CD8-positive, alpha-beta memory T cell (primary cell): ENCODE data around the gene PARL. TPM values are rescaled to one million over a fixed set of nuclear protein-coding genes. Genes with fewer than 3 reads are reported as not detected.

Source experiments
- CTCF ChIA-PET: fragments of 350-600 bp; sonication (Branson Sonifier 250); formaldehyde crosslinking; loops from one replicate; lab custom pipeline; 2021; ENCODE audit warnings: antibody characterized with exemption; lab: Charles Lee
- POLR2A ChIA-PET: fragments of 350-600 bp; sonication (Branson Sonifier 250); formaldehyde crosslinking; loops from one replicate; lab custom pipeline; 2021; ENCODE audit warnings: antibody characterized with exemption; lab: Charles Lee
- DNase-seq, 5 donors: peaks; one replicate each; pipeline versions ENCODE4 v3.0.0 to v3.0.0-alpha.2; 2020 to 2022; ENCODE audit warnings: mixed read lengths in 1 of 5
- H3K27ac ChIP-seq: one replicate; pipeline ENCODE4 v1.7.0; 2013; ENCODE audit warnings: low read depth, mild to moderate bottlenecking, low read length, moderate library complexity
- H3K27me3 ChIP-seq: 2 replicates; pipeline ENCODE4 v1.7.0; 2013; ENCODE audit warnings: low read length, mild to moderate bottlenecking; ENCODE audit not compliant: insufficient read depth, poor library complexity, severe bottlenecking
- H3K36me3 ChIP-seq: 2 replicates; pipeline ENCODE4 v1.7.0; 2013; ENCODE audit warnings: mild to moderate bottlenecking, low read length, moderate library complexity; ENCODE audit not compliant: insufficient read depth
- H3K4me1 ChIP-seq: 2 replicates; pipeline ENCODE4 v1.7.0; 2013; ENCODE audit warnings: mild to moderate bottlenecking, low read length, moderate library complexity; ENCODE audit not compliant: insufficient read depth
- H3K4me3 ChIP-seq: 2 replicates; pipeline ENCODE4 v1.7.0; 2013; ENCODE audit warnings: mild to moderate bottlenecking, low read length
- H3K9me3 ChIP-seq: 2 replicates; pipeline ENCODE4 v1.7.0; 2013; ENCODE audit warnings: mild to moderate bottlenecking, low read length
- H3K27ac Mint-ChIP-seq, 8 donors: one replicate each; pipeline ENCODE4 v1.8.0; 2020 to 2021; ENCODE audit warnings: mixed read lengths in 8 of 8, mild to moderate bottlenecking in 6 of 8, inconsistent platforms in 3 of 8, moderate library complexity in 3 of 8
- H3K27me3 Mint-ChIP-seq, 2 donors: one replicate each; pipeline ENCODE4 v1.8.0; 2020 to 2021; ENCODE audit warnings: mixed read lengths in 2 of 2, mild to moderate bottlenecking in 1 of 2, moderate library complexity in 1 of 2
- H3K36me3 Mint-ChIP-seq, 3 donors: one replicate each; pipeline ENCODE4 v1.8.0; 2020 to 2021; ENCODE audit warnings: mixed read lengths in 3 of 3, inconsistent platforms in 1 of 3, mild to moderate bottlenecking in 1 of 3
- H3K4me1 Mint-ChIP-seq, 3 donors: one replicate each; pipeline ENCODE4 v1.8.0; 2020 to 2021; ENCODE audit warnings: mixed read lengths in 3 of 3, inconsistent platforms in 1 of 3, mild to moderate bottlenecking in 1 of 3
- H3K4me3 Mint-ChIP-seq, 7 donors: one replicate each; pipeline ENCODE4 v1.8.0; 2020 to 2021; ENCODE audit warnings: mixed read lengths in 7 of 7, mild to moderate bottlenecking in 6 of 7, moderate library complexity in 4 of 7, inconsistent platforms in 2 of 7
- H3K9me3 Mint-ChIP-seq, 5 donors: one replicate each; pipeline ENCODE4 v1.8.0; 2020 to 2022; ENCODE audit warnings: mixed read lengths in 5 of 5, mild to moderate bottlenecking in 3 of 5, moderate library complexity in 2 of 5, inconsistent platforms in 1 of 5
- polyA plus RNA-seq: library from polyadenylated mRNA; unstranded; fragments of 300-500 nt; fragmentation: Illumina TruSeq; gene quantifications from one replicate; pipeline ENCODE4 v1.2.3, GENCODE V29; 2021
- total RNA-seq, 2 experiments: library from RNA; stranded (reverse); gene quantifications; one replicate each; pipeline ENCODE4 v1.2.3, GENCODE V29; 2021

The PARL gene
- total and polyA plus RNA-seq, 3 experiments from 2014 or later = 93.4 to 98.1 (median 95.9) TPM

DNA sequence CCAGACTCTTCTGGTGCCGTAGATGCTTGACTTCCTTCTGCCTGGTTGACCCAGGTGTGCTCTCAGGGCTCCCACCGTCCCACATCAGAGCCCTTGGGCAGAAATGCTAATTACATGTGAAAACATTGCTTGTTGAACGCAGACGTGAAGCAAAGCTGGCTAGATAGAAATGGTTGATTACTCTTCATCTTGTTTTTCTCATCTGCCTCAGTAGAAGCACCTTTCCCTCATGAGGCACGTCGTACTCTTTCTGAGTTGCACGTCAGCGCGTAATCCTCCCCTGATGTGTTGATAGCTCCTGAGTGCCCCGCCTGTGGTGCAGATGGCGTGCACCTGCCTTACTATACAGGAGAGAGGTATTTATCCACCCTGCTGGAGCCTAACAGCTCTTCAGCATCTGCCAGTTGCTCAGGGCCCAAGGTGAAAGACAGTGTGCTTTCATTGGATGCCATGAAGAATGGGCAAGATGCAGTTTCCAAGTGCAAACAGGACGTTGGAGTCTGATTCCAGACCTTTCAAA, 77.4 kb downstream of the PARL start:
- POLR2A ChIA-PET = no interaction called here
- H3K27me3 Mint-ChIP-seq = peaks cover 0 to 1% of the 10 kb centered on the region in 2 donors

GRCh38 chr3:183802989-183803388, 81.7 kb downstream of the PARL start:
- Mint-ChIP-seq H3K9me3 (no peaks in the 10 kb centered on the region), H3K27ac (no peak overlapping the region), H3K4me3 (no peak overlapping the region), H3K36me3 (peaks cover 12 to 89% (median 41%) of the 10 kb centered on the region in 3 donors), H3K4me1 (no peaks in the 10 kb centered on the region), H3K27me3 (no peaks in the 10 kb centered on the region)
- no peaks in the 10 kb centered on the region for H3K27me3 ChIP-seq
- H3K36me3 ChIP-seq = peaks cover 64% of the 10 kb centered on the region
- H3K27ac ChIP-seq = no peak overlapping the region
- ChIA-PET POLR2A (no interaction called here), CTCF (interaction anchor here (1.1 kb wide), 1 partner anchor 14 kb away, joined by 3 read pairs; no protein-coding TSS in a partner anchor)
- DNase-seq = no peak
- H3K4me1 ChIP-seq = no peaks in the 10 kb centered on the region
- H3K9me3 ChIP-seq = no peaks in the 10 kb centered on the region
- H3K4me3 ChIP-seq = no peak overlapping the region

More for the DNA sequence above, 77.4 kb downstream of the PARL start:
- H3K4me3 ChIP-seq = no peak overlapping the region
- Mint-ChIP-seq H3K36me3 (peaks cover 5 to 86% (median 36%) of the 10 kb centered on the region in 3 donors), H3K27ac (peak overlapping the region in 2 of 8 donors; percentile 15 to 23), H3K4me3 (no peak overlapping the region), H3K4me1 (no peaks in the 10 kb centered on the region), H3K9me3 (no peaks in the 10 kb centered on the region)
- no peak overlapping the region for H3K27ac ChIP-seq
- CTCF ChIA-PET = no interaction called here
- H3K9me3 ChIP-seq = no peaks in the 10 kb centered on the region
- no peak for DNase-seq
- no peaks in the 10 kb centered on the region for H3K4me1 ChIP-seq
- peaks cover 35% of the 10 kb centered on the region for H3K36me3 ChIP-seq
- no peaks in the 10 kb centered on the region for H3K27me3 ChIP-seq

DNA sequence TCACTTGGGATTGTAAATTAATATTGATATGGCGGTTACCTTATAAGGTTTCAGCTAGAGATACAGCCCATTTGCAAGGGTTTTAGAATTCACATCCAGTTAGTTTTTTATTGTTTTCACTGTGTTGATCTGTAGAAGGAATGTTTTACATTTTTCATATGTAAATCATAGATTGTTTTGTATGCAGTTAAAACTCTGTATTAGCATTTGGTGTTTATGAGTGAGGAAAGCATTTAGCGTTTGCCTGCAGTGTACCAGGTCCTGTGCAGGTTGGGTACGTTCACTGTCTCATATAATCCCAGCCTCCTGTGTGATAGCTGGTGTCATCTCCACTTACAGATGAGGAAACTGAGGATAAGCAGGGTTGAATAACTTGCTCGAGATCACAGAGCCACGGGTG, 83.1 kb downstream of the PARL start:
- CTCF ChIA-PET = no interaction called here
- Mint-ChIP-seq H3K27ac (no peak overlapping the region), H3K4me3 (no peak overlapping the region), H3K27me3 (no peaks in the 10 kb centered on the region), H3K36me3 (peaks cover 7 to 84% (median 35%) of the 10 kb centered on the region in 3 donors), H3K4me1 (no peaks in the 10 kb centered on the region), H3K9me3 (no peaks in the 10 kb centered on the region)
- no peak overlapping the region for H3K27ac ChIP-seq
- no peaks in the 10 kb centered on the region for H3K4me1 ChIP-seq
- POLR2A ChIA-PET = no interaction called here
- no peaks in the 10 kb centered on the region for H3K27me3 ChIP-seq
- no peaks in the 10 kb centered on the region for H3K9me3 ChIP-seq
- peaks cover 53% of the 10 kb centered on the region for H3K36me3 ChIP-seq
- H3K4me3 ChIP-seq = no peak overlapping the region
- no peak for DNase-seq

DNA sequence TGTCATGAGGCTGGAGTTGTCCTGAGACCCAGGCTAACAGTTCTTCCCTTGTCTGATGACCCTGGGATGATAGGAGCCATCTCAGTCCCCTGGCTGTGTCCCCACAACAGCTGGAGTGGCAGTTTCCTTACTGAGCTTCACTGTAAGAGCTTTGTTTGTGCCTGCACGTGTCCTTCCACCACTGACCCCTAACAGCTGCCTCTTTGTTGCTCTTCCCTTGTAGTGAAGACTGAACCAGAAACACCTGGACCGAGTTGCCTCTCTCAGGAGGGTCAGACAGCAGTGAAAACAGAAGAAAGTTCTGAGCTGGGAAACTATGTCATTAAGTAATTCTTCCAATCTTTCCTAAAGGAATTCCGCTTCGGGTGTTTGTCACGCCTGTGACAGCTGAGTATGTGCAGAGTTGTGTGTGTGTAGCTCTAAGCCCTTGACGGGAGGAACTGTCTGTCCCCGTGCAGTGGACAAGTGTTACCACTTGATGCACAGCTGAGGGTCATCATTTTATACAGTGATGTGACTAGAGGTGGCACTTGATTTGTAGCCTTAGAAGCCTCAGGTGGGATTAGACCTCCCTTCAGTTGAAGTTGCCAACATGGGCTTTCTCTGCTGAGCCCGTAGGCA, 84.3 kb downstream of the PARL start:
- Histone ChIP-seq H3K4me1 (no peaks in the 10 kb centered on the region), H3K27me3 (no peaks in the 10 kb centered on the region), H3K4me3 (no peak overlapping the region), H3K9me3 (no peaks in the 10 kb centered on the region), H3K27ac (no peak overlapping the region), H3K36me3 (peaks cover 44% of the 10 kb centered on the region)
- H3K4me1 Mint-ChIP-seq = no peaks in the 10 kb centered on the region
- H3K36me3 Mint-ChIP-seq = peaks cover 7 to 79% (median 33%) of the 10 kb centered on the region in 3 donors
- peak overlapping the region in 2 of 8 donors; percentile 1 to 83 for H3K27ac Mint-ChIP-seq
- DNase-seq = no peak
- ChIA-PET POLR2A (no interaction called here), CTCF (interaction anchor here (1.0 kb wide), 1 partner anchor 84 kb away, joined by 3 read pairs; the partner anchor contains the start of gene PARL)
- H3K4me3 Mint-ChIP-seq = no peak overlapping the region
- H3K9me3 Mint-ChIP-seq = no peaks in the 10 kb centered on the region
- no peaks in the 10 kb centered on the region for H3K27me3 Mint-ChIP-seq

DNA sequence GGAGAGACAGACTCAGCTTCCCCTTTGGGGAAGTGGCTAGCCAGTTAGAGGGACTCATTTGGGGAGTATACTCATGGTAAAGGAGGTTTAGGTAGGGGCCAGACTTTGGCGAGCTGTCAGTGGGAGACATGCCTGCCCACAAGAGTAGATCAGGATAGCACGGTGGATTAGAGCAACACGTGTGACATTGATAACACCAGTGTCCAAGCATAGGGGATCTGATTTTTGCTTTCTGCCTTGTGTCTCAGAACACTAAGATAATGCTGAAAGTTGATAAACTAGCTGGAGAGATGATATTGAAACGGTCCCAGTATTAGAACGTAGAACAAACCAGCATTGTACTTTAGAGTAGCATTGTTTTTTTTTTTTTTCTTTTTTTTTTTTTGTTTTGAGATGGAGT, 85.2 kb downstream of the PARL start:
- POLR2A ChIA-PET = no interaction called here
- Mint-ChIP-seq H3K27ac (peak overlapping the region in 3 of 8 donors; percentile 13 to 72 (median 13)), H3K27me3 (no peaks in the 10 kb centered on the region), H3K9me3 (no peaks in the 10 kb centered on the region), H3K36me3 (peaks cover 7 to 74% (median 33%) of the 10 kb centered on the region in 3 donors), H3K4me3 (no peak overlapping the region), H3K4me1 (no peaks in the 10 kb centered on the region)
- Histone ChIP-seq H3K4me1 (no peaks in the 10 kb centered on the region), H3K27me3 (no peaks in the 10 kb centered on the region), H3K36me3 (peaks cover 44% of the 10 kb centered on the region), H3K27ac (no peak overlapping the region), H3K4me3 (no peak overlapping the region), H3K9me3 (no peaks in the 10 kb centered on the region)
- CTCF ChIA-PET = interaction anchor here (2.3 kb wide), 1 partner anchor 32 kb away, joined by 4 read pairs; no protein-coding TSS in a partner anchor
- DNase-seq = no peak

DNA sequence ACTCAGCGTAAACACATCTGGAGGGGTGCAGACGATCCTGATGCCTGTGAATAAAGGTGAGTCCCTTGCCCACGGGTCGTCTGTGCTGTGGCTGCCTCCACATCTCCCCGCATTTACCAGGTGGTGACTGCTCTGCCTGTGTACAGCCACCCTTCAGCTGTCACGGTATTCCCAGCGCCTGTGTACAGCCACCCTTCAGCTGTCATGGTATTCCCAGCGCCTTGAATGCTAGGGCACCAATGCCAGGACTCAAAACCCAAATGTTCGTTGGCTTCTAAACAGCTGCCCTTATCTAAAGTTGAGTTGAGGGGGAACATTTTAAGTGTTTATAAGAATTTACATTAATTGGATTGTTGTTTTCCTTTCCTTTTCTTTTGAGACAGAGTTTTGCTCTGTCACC, 86.7 kb downstream of the PARL start:
- H3K27ac ChIP-seq = no peak overlapping the region
- H3K9me3 ChIP-seq = no peaks in the 10 kb centered on the region
- Mint-ChIP-seq H3K27me3 (no peaks in the 10 kb centered on the region), H3K27ac (peak overlapping the region in 1 of 8 donors; percentile 82), H3K4me3 (no peak overlapping the region), H3K9me3 (no peaks in the 10 kb centered on the region), H3K36me3 (peaks cover 11 to 72% (median 30%) of the 10 kb centered on the region in 3 donors), H3K4me1 (no peaks in the 10 kb centered on the region)
- ChIA-PET CTCF (interaction anchor here (2.3 kb wide), 1 partner anchor 31 kb away, joined by 4 read pairs; no protein-coding TSS in a partner anchor), POLR2A (no interaction called here)
- no peaks in the 10 kb centered on the region for H3K27me3 ChIP-seq
- H3K4me3 ChIP-seq = no peak overlapping the region
- H3K36me3 ChIP-seq = peaks cover 40% of the 10 kb centered on the region
- H3K4me1 ChIP-seq = no peaks in the 10 kb centered on the region
- no peak for DNase-seq

DNA sequence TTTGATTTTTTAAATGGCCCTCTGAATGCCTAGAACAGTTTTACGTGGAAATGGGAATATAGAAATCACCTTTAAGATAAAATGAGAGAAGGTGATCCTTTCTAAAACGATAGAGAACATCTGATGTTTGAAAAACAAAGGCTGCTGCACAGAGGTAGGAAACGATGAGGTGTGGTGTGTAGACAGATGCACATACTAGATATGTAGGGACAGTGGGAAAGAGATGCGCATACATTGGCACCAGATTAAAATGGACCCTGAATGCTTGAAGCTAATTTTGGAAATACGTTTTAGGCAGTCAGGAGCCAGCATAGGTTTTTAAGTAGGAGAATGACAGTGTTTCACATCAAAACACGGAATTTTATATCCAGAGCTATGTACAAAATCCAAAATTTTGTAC, 88.3 kb downstream of the PARL start:
- no peaks in the 10 kb centered on the region for H3K27me3 Mint-ChIP-seq
- H3K27ac Mint-ChIP-seq = peak overlapping the region in 1 of 8 donors; percentile 29
- no peak for DNase-seq
- H3K27ac ChIP-seq = no peak overlapping the region
- CTCF ChIA-PET = no interaction called here
- peaks cover 11 to 67% (median 36%) of the 10 kb centered on the region in 3 donors for H3K36me3 Mint-ChIP-seq
- POLR2A ChIA-PET = no interaction called here
- no peaks in the 10 kb centered on the region for H3K9me3 ChIP-seq
- no peak overlapping the region for H3K4me3 Mint-ChIP-seq
- H3K4me3 ChIP-seq = no peak overlapping the region
- no peaks in the 10 kb centered on the region for H3K27me3 ChIP-seq
- no peaks in the 10 kb centered on the region for H3K9me3 Mint-ChIP-seq
- peaks cover 32% of the 10 kb centered on the region for H3K36me3 ChIP-seq
- H3K4me1 Mint-ChIP-seq = no peaks in the 10 kb centered on the region
- no peaks in the 10 kb centered on the region for H3K4me1 ChIP-seq

GRCh38 chr3:183794452-183794851, 90.2 kb downstream of the PARL start:
- peaks cover 20% of the 10 kb centered on the region for H3K36me3 ChIP-seq
- H3K4me3 Mint-ChIP-seq = no peak overlapping the region
- H3K4me1 ChIP-seq = no peaks in the 10 kb centered on the region
- H3K9me3 ChIP-seq = no peaks in the 10 kb centered on the region
- no peak overlapping the region for H3K4me3 ChIP-seq
- peaks cover 4 to 67% (median 40%) of the 10 kb centered on the region in 3 donors for H3K36me3 Mint-ChIP-seq
- CTCF ChIA-PET = interaction anchor here (0.9 kb wide), 1 partner anchor 49 kb away, joined by 3 read pairs; no protein-coding TSS in a partner anchor
- no peaks in the 10 kb centered on the region for H3K27me3 Mint-ChIP-seq
- no peak overlapping the region for H3K27ac Mint-ChIP-seq
- POLR2A ChIA-PET = no interaction called here
- H3K9me3 Mint-ChIP-seq = no peaks in the 10 kb centered on the region
- no peak overlapping the region for H3K27ac ChIP-seq
- no peak for DNase-seq
- H3K4me1 Mint-ChIP-seq = peaks cover 0 to 6% (median 3%) of the 10 kb centered on the region in 3 donors
- H3K27me3 ChIP-seq = no peaks in the 10 kb centered on the region
